Stimulated activated CD4-positive, alpha-beta T cell treated with anti-CD3 and anti-CD28 coated beads, Interleukin-15, amount 100 ng/mL, for 24 hours (primary cell): ENCODE results near the gene MICAL1.

Experiments used
- DNase-seq: peaks from one replicate; pipeline ENCODE4 v3.0.0-alpha.2; 2020

Gene MICAL1, protein sequence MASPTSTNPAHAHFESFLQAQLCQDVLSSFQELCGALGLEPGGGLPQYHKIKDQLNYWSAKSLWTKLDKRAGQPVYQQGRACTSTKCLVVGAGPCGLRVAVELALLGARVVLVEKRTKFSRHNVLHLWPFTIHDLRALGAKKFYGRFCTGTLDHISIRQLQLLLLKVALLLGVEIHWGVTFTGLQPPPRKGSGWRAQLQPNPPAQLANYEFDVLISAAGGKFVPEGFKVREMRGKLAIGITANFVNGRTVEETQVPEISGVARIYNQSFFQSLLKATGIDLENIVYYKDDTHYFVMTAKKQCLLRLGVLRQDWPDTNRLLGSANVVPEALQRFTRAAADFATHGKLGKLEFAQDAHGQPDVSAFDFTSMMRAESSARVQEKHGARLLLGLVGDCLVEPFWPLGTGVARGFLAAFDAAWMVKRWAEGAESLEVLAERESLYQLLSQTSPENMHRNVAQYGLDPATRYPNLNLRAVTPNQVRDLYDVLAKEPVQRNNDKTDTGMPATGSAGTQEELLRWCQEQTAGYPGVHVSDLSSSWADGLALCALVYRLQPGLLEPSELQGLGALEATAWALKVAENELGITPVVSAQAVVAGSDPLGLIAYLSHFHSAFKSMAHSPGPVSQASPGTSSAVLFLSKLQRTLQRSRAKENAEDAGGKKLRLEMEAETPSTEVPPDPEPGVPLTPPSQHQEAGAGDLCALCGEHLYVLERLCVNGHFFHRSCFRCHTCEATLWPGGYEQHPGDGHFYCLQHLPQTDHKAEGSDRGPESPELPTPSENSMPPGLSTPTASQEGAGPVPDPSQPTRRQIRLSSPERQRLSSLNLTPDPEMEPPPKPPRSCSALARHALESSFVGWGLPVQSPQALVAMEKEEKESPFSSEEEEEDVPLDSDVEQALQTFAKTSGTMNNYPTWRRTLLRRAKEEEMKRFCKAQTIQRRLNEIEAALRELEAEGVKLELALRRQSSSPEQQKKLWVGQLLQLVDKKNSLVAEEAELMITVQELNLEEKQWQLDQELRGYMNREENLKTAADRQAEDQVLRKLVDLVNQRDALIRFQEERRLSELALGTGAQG

DNA sequence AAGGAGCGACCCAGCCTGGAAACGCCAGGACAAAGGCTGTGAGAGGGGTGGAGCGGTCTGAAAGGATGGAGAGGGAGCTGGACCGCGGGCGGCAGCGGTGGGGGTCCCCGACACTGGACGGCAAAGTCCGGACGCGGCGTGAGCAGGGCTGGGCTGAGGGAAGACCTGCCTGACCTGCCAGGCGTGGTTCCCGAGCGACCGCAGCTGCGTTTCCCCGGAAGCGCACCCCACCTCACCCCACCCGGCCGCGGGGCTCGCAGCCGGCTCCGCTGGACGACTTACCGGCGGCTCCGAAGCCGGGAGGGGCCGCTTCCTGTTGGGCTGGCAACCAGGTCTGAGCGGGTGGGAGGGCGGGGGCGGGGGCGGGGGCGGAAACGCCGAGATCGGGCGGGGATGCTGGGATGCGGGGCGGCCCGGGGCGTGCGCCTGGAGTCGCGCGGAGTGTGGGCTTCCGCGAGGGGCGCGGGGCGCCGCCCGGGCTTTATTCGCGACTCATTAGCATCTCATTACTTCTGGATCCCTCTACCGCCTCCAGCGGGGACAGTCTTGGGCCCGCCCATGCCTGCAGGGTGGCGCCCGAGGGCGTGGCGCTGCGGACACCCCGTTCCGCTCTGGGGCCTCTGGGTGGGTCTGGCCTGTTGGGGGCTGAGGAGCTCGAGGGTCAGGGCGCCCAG, at the start of gene MICAL1:
MICAL1 (minus strand) TSS at position 336 of the 674 bp plus-strand sequence. CDS start 1,576 bp downstream, outside the sequence.
- DNase-seq: peak; percentile 74

GRCh38 chr6:109503327-109504224, 48.0 kb upstream of the MICAL1 start:
- no peak for DNase-seq

DNA sequence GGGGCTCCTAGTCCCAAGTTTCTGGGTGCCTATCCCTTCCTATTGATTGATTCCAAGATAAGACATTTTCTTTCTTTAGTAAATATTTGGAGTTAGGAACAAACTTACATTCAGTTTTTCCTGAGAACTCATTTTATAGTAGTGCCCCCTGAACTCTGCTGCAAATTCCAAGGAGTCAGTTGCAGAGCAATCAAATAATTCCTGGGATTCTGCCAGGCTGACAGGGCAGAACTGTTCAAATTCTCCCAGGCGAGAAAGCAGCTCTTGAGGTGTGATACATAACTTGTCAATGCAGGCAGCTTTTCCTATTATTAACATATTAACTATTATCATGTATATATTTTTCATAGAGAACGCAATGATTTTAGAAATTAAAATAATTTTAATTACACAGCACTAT, 43.4 kb upstream of the MICAL1 start:
- DNase-seq: no peak

- no peak for DNase-seq
Observed at GRCh38 chr6:109498052-109498451, 42.5 kb upstream of the MICAL1 start.

DNA sequence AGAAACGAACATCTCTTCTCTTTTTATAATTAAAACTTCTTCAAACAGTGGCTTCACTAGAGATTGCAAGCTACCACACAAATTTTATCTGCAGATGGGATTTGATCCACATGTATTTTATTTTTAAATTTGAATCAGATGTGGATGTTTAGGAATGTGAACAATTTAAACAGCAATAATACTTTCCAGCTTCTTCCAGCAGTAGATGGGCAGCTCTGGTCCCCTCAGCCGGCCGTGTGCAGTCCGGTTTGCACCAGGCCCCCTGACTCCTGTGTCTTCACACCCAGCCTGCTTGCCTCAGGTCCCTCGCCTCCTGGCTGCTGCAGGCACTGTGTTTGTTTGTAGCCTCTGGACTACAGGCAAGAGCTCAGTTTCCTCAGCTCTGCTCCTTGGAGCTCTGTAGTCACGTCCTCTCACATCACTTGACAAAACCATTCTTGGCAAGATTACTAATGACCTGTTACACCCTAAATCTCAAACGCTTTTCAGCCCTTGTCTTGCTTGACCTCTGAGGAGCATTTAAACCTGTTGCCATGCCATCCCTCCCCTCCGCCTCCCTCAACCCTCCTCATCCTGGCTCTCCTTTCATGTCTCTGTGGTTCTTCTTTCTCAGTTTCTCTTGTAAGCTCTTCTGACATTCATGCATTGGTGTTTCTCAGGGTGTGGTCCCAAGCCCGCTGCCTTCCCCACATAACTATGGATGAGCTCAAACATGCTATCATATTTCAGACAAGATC, 40.6 kb upstream of the MICAL1 start:
- DNase-seq: no peak

DNA sequence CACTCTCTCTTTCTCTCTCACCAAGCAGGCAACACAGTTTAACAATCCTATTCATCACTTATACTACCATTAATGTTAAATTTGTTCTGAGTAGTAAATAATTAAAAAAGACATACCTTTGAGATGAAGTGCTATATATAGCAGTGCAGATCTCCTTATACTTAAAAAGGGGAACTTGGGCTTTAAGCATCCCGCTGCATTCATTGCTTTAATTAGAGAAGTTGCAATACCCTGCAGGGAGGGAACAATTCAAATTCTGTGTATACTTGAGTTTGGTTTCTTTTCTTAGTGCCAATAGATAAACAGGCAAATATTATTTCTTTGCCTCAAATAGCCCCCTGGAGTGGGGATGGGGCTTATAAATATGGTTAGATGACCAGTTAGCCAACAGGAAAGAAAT, 38.3 kb upstream of the MICAL1 start:
- no peak for DNase-seq

- no peak for DNase-seq
Observed at GRCh38 chr6:109491207-109491938, 35.8 kb upstream of the MICAL1 start.

DNA sequence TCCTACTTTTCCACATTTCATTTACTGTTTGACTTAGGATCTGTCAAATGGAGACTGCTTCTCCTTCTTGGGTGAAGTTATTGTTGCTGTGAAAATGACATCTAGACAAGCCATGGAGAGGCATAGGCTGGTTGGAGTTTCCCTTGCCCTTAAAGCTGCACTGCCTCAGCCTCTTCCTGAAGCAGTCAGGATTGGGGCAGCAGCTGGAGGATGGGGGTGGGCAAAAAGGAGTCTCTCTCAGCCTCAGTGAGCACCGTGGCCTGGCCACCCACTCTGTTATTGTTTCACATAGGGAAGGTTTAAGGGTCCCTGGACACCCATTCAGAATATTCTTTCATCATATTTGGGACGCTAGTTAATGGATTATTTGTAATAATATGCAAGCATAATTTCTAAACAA, 35.1 kb upstream of the MICAL1 start:
- no peak for DNase-seq

GRCh38 chr6:109488001-109488400, 32.4 kb upstream of the MICAL1 start:
- no peak for DNase-seq

GRCh38 chr6:109486068-109486467, 30.5 kb upstream of the MICAL1 start:
- DNase-seq: no peak

- DNase-seq: no peak
Observed at GRCh38 chr6:109485266-109485935, 29.8 kb upstream of the MICAL1 start.

DNA sequence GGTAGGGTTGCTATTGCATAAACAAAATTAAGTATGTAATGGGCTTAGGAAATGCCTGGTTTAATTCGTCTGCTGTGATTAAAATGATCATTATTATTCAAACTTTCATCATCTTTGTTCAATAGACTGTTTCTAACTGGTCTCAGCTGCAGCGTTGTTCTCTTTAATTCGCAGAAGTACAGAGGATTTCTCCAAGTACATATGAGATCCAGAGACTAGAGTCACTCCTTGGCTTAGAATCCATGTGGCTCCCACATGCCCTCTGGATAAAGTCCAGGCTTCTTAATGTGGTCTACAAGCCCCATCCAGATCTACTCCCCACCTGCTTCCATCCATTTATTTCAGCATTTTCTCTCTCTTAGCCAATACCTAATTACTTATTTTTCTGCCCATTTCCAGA, 28.6 kb upstream of the MICAL1 start:
- DNase-seq: no peak

DNA sequence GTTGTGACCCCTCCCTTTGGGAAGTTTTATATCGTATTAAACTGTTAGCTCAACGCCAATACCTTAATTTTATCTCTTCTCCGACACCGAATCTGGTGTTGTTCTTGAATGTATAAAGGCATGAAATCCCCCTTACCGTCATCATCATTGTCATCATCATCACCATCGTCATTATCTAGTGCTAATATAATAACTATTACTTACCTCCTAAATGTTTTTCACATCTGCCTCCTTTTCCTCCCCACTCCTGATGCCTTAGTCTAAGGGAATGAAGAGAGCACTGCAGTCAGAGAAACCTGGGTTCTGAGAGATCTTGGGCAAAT, 28.1 kb upstream of the MICAL1 start:
- no peak for DNase-seq

GRCh38 chr6:109482905-109483734, 27.5 kb upstream of the MICAL1 start, which contains the start of gene ZBTB24:
ZBTB24 (minus strand) TSS chr6:109483219; CDS start chr6:109482026, 1,193 bp downstream.
- DNase-seq: peak; percentile 93

DNA sequence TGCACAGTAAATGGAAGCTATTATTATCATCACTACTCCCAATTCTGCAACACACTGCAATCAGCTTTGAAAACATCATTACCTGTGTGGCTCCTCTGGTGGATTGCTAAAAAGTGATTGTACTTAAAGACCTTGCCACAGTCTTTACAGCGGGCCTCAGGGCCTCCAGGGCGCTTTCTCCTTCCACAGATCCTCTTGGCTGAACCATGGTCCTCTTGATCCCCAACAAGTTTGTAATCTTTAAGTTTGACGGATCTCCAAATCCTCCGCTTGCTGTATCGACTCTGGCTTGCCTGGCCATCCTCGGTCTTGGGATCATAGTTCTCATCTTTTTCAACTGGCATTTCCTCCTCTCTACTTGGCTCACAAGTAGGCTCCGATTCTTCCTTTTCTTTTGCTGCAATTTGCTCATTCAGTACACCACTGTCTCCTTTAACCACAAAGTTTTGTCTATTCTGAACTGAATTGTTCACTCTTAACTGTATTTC, 25.5 kb upstream of the MICAL1 start:
- DNase-seq: no peak

- DNase-seq: peak; percentile 37
Observed at GRCh38 chr6:109478841-109479624, 23.5 kb upstream of the MICAL1 start.

DNA sequence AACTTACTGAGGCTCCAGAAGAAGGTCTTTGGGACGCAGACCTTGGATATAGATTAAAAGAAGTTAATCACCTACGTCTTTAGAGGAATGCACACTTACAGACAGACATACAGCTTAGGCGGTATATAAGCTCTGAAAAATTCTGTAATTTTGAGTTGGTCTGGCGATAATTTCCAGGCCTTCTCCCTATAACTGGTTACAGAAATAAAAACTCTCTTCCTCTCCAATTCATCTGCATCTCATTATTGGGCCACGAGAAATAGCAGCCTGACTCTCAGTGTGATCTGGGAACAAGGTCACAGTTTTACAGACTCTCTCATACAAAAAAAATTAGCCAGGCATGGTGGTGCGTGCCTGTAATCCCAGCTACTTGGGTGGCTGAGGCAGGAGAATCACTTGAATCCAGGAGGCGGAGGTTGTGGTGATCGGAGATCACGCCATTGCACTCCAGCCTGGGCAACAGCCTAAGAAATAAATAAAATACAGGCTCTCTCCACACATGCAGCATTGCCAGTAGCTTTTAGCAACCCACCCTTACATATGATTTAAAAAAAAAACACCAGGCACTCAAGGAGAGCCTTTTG, 22.7 kb upstream of the MICAL1 start:
- DNase-seq: no peak
